ENCODE data around the gene MYH7.

DNA sequence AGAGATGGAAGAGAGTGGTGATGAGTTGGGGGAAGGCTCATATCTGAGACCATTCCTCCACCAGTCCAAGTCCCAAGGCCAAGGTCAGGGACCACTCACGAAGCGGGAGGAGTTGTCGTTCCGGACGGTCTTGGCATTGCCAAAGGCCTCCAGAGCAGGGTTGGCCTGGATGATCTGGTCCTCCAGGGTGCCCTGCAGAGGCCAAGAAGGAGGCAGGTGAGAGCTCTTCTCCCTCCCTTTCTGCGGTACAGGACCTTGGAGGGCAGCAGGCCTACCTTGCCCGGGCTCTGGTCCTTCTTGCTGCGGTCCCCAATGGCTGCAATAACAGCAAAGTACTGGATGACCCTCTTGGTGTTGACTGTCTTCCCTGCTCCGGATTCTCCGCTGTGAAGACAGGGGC is 4.0 kb downstream of the MYH7 start:
- TF ChIP-seq, protein P1, sequence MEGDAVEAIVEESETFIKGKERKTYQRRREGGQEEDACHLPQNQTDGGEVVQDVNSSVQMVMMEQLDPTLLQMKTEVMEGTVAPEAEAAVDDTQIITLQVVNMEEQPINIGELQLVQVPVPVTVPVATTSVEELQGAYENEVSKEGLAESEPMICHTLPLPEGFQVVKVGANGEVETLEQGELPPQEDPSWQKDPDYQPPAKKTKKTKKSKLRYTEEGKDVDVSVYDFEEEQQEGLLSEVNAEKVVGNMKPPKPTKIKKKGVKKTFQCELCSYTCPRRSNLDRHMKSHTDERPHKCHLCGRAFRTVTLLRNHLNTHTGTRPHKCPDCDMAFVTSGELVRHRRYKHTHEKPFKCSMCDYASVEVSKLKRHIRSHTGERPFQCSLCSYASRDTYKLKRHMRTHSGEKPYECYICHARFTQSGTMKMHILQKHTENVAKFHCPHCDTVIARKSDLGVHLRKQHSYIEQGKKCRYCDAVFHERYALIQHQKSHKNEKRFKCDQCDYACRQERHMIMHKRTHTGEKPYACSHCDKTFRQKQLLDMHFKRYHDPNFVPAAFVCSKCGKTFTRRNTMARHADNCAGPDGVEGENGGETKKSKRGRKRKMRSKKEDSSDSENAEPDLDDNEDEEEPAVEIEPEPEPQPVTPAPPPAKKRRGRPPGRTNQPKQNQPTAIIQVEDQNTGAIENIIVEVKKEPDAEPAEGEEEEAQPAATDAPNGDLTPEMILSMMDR (IDR thresholded peaks at IDR 0.05 in 4 of 5, conservative IDR thresholded peaks at IDR 0.05 in 1 of 5) = no peak
- no peak for TF ChIP-seq POLR2A (IDR thresholded peaks at IDR 0.05)
